Nucleus accumbens (tissue), 56 donors: ENCODE results near the gene ATG7.

Source experiments
- DNase-seq, 56 donors: peaks; one replicate each; lab custom pipeline; 2025; lab: John Stamatoyannopoulos, UW

Gene ATG7

DNA sequence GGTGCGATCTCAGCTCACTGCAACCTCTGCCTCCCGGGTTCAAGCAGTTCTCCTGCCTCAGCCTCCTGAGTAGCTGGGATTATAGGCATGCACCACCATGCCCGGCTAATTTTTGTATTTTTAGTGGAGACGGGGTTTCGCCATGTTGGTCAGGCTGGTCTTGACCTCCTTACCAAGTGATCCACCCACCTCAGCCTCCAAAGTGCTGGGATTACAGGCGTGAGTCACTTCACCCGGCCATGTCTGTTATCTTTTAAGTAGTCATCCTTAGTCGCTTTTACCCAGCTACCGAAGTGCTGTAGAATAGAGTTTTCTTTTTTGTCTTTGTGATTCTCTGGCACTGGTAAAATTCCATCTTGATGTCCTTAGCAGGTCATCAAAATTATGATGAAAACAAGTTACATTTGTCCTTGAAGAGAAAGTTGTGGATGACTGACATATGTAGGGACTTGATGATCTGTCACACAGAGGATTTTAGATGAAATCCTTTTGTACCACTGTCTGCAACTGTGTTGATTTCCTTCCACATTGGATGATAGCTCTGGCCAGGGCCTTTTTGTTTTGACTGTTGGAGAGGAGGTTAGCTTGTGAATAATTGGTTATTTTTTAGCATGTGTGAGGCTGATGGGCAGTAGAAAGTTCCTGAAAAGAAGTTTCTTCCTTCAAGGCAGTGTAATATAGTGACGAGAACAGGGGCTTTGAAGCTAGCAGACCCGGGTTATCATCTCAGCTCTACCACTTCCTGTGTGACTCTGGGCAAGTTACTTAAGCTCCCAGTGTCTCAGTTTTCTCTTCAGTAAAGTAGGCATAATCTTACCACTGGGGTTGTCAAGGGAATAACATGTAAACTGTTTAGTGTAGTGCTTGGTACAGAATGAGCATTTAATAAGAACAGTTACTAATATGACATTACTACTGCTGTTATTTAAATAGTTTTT, 18.8 kb downstream of the ATG7 start:
- no peak for DNase-seq

DNA sequence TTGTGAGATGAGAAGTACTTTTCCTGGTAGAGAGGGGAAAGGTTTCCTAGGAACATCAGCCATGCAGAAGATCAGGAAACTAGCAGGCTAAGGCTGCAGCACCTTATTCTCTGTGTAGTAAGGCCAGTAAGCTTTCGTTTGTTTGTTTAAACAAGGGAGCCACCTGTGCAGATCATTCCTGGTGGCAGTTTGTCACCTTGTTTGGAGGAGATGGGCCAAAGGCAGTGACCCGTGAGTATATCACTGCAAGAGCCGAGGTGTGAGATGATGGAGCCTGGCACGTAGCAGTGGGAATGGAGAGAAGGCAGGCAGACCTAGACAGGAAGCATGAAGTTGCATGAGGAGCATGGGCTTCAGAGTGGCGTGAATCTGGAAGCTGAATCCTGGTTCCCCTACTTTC, 19.6 kb downstream of the ATG7 start:
- no peak for DNase-seq

DNA sequence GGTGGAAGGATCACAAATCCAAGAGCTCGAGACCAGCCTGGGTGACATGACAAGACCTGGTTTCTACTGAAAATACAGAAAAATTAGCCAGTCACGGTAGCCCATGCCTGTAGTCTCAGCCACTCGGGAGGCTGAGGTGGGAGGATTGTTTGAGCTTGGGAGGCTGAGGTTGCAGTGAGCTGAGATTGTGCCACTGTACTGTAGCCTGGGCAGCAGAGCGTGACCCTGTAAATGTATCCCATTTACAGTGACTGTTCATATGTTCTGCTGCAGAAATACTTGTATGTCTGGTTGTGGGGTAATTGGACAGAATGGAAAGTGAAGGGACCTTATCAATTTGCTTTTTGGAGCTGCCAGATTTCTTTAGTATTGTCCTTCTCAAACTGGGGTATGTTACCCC, 24.9 kb downstream of the ATG7 start:
- DNase-seq: no peak

DNA sequence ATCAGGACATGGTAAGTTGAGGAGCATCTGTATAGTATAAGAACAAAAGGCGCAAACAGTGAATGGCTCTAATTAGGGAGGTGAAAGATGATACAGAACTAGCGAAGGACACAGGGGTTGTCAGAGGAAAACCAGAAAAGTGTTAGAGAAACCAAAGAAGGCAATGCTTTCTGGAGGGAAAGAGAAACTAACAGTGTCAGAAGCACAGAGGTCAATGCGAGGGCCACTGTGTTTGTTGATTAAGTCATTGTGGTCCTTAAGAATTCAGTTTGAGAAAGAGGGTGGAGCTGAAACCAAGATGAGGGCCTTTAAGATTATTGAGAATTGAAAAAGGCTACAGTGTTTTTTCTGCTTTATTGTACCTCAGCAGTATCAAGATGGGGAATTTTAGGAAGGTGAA, 28.8 kb downstream of the ATG7 start:
- no peak for DNase-seq

DNA sequence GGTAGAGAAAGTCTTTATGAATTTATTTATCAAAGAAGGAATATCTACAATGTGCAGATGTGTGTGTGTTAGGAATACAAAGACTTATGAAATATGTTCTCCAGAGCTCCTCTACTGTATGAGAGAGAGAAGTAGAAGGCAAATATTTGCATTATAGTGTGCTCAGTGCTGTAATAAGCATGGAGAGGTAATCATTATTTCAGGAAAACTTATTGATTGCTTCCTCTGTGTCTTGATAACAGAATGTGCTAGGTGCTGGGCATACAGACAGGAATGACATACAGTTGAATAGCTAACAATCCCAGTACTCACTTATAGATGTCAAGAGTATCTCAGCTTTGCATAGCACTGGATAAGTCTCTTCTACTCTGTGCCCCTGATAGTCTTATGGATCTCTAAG, 30.2 kb downstream of the ATG7 start:
- no peak for DNase-seq

DNA sequence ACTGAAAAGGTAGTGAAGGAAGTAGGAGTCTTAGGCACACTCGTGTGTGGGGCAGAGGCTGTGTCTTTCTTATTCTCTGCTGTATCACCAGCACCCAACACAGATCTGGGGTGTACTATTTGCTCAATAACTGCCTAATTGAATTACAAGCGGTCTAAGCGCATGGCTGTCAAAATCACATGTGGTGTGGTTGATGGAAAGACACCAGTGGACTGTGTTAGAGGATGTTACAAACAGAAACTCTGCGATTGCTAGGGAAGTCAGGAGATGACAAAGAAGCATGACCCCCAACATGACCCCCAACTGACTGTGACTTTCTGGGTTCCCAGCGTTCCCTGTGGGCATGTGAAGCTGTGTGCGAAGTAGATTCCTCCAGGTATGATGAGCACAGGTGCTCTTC, 32.0 kb downstream of the ATG7 start:
- DNase-seq: no peak

DNA sequence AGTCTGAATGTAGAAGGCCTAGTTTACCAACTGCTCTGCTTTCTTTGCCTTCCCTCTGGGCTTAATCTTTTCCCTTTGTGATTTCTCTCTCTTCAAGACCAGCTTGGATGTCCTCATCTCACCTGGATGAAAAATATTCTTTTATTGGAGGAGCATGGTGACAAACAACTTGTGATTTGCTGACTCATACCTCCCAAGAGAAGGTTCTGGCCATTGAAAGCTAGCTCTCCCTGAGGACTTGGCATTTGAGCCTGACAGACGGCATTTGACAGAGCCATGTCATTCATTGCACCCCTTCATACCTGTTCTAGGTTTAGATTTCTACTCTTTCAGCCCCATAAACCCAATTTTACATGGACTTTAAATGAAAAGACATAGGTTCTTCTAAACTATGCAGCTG, 33.3 kb downstream of the ATG7 start:
- no peak for DNase-seq

DNA sequence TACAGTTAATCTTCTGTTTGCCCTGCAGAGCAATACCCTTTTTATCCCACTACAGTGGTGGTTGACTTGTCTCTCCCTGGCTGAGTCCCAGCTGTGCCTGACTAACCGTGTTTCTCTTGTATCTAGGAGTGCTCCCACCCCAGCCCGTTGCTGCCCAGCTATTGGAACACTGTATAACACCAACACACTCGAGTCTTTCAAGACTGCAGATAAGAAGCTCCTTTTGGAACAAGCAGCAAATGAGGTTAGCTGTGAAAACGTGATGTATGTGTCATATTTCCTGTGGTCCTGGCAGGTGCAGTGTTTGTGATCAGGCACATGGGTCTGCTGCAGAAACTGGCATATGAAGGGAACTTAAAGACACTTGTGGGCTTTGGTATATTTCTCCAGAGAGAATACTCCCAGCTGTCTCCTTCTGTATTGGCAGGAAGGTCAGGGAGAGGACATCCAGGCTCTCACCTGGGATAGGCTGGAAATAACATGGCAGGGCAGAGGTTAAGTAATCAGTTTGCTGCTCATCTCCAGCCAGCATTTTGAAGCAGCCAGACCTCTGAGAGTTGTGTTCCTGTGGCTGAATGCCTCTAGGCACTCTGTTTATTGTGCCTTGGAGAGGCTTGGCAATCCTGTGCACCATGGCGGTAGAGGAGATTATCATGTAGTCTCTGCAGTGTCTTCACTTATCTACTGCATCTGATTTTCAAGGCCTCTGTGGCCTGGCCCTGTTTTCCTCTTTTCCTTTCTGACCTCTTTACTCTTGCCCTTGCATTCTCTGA, 34.8 kb downstream of the ATG7 start:
- peak in 5 of 56 donors; percentile 1 to 10 (median 5) for DNase-seq

DNA sequence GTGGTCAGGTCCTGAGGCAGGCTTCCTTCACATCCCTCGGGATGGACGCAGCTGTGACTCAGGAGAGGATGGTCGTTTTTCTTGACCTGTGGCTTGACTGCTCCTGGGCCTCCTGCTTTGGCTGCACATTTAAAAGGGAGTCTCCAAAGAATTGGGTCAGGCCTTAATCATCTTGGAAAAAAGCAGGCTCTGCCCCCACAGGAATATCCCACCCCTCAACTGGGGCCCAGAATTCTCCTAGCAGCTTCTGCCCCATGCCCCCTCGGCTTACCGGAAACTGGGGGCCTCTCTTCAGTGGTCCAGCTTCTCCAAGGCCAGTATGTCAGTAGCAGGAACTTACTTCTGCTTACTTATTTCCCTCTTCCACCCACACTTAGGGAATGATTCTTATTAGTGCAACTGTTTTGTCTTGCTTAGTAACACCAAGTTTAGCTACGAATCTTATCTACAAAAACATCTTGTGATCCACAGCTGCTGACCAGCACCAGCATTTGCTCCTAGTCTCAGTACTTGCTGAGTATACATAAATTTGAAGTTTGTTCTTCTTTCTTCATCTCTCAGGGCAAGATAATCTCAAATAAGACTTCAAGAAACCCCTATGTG, 35.7 kb downstream of the ATG7 start:
- no peak for DNase-seq

DNA sequence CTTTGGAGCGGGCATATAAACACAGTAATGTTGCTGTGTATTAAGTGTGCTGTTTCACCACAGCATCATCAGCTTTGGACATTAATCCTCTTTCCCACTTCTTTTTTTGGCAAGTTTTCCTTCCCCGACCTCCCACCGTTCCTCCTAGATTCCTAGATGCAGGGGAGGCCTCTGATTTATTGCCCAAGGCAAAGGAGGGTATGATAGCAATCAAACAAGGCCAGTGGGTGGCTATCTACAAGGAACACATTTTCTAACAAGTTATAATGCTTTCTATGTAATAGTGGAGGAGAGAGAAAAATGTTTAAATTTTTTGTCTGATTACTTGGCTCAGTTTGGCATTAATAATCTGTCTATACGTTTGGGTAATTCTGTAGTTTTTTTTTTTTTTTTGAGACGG, 38.1 kb downstream of the ATG7 start:
- no peak for DNase-seq

DNA sequence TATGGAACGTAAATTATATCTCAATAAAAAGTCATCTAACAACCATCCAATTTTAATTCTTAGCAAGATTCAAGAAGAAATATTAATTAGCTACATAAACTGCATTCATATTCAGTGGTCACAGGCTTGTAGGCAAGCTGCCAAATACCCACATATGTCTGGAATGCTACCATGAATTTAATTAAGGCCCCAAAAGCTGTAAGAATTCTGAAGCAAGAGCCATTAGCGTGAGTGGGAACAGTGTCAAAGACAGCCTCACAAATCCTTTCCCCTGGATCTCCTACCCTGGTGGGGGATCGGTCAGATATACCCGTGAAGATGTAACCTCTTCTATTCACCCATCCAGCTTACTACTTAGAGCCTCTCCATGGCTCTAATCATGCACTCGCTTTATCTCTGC, 40.0 kb downstream of the ATG7 start:
- DNase-seq: no peak

DNA sequence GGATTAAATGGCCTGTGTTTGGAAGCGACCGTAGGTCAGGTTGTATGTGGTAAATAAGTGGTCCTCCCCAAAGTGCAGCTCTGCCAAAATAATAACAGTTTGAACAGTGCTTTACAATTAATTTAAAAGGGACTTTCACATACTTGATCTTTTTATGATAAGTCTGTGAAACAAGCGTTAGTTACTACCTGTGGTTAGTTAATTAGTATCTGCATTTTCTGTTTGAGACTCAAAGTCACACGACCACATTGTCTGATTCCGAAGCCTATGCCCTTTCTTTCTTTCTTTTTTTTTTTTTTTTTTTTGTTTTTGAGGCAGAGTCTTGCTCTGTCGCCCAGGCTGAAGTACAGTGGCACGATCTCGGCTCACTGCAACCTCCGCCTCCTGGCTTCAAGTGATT, 45.1 kb downstream of the ATG7 start:
- DNase-seq: no peak

DNA sequence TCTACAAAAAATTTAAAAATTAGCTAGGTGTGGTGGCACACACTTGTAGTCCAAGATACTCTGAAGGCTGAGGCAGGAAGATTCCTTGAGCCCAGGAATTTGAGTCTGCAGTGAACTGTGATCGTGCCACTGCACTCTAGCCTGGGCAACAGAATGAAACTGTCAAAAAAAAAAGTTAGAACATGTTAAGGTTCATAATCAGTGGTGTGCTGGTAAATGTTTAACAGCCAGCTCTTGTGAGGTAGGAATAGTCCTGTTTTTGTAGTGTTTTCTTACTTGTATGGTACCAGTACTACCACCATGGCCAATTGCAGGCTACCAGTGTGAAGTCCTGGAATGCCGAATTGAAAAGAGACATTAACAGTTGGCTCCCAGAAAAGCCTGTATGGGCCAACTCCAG, 50.7 kb downstream of the ATG7 start:
- DNase-seq: no peak

DNA sequence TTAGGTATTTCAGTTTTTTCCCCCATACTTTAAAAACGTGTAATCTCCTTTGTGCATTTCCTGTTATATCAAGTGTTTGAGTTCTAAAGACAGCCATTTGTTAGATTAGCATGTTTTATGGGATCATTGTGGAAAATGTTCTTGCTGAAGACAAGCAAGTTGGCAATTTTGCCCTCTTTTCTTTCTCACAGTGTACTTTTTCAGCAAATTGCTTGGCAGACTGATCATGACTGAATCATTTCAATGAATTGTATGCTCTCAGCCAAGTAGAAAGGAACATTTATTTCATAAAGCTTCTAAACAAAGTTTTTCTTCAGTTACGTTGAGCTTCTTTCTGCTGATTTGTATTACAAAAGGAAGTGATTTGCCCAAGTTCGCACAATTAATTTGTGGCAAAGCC, 51.6 kb downstream of the ATG7 start:
- DNase-seq: no peak

DNA sequence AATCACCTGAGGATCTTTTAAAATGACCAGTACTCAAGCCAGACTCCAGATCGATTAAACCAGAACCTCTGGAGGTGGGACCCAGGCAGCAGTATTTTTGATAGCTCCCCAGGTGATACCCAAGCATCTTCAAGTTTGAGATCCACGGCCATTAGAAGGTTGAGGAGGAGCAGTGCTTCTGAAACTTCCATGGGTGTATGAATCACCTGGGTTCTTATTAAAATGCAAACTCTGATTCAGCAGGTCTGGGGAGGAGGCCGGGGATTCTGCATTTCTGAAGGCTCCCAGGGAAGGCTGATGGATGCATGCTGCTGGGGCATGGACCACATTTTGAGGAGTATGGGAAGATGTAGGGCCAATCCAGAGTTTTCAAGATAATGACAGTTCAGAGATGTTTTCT, 55.4 kb downstream of the ATG7 start:
- DNase-seq: no peak

DNA sequence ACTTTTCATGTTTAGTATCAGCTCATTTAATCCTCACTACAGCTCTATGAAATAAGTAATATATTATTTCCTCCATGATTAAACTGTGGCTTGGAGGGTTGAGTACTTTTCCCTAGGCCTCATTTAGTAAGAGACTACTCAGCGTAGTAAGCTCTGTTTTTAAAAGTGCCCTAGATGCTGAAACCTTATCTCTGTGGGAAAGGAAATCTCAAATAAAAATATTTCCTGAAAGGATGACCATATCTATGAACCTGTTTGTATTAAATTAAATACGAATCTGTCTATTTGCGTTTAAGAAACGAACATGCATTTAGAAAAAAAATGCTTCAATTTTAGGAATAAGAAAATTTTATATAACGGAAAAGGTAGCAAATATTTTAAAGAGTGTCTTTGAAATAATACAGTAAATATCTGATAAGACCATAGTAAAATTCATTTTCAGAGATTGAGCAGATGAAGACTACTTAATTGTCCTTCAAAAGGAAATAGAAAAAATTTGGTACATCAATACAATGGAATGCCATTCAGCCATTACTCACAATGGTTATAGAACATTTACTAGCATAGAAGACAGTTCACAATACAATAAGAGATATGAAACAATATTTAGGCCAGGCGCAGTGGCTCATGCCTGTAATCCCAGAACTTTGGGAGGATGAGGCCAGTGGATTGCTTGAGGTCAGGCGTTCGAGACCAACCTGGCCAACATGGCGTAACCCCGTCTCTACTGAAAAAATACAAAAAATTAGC, 56.2 kb downstream of the ATG7 start:
- DNase-seq: no peak

DNA sequence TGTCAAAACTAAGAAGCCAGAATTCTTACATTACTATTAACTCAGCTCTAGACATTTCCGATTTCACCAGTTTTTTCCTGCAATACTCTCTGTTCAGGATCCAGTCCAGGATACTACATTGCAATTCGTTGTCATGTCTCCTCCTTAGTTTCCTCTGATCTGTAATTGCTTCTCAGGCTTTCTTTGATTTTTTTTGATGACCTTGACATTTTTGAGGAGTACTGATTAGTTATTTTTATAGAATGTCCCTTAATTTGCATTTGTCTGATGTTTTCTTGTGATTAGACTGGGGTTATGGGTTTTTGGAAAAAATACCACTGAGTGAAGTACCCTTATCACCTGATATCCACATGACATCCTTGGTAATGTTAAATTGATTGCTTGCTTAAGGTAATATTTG, 57.6 kb downstream of the ATG7 start:
- DNase-seq: no peak

DNA sequence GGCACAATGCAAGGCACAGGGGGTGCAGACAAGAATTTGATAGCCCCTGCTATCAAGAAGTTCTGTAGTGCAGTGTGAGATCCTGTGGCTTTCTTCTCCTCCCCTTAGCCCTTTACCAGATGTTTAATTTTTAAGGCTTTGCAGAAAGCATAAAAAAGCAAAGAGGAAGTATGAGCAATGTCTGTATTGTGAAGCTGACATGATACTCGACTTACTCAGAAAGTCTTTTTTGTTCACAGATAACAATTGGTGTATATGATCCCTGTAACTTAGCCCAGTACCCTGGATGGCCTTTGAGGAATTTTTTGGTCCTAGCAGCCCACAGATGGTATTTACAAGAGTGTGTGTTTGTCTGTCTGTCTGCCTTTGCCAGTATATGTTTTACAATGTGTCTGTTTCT, 58.9 kb downstream of the ATG7 start:
- DNase-seq: no peak

DNA sequence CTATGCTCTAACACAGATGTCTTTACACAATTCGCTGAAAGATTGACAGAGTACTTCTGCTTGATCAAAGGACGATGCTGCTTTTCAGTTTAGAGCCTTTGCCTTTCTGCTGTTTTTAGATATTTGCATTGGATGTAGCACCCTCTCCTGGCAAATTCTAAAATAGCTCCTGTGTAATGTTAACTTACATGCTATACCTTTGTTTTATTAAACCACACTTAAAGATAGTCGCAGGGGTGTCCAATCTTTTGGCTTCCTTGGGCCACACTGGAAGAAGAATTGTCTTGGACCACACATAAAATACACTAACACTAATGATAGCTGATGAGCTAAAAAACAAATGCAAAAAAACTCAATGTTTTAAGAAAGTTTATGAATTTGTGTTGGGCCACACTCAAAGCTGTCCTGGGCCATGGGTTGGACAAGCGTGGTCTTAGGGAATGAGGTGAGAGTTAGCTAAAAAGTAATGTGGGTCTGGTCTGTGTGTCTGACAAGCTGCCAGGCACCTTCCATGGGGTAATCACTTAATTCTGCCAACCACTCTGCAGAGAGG, 62.9 kb downstream of the ATG7 start:
- peak in 4 of 56 donors; percentile 2 to 46 (median 26) for DNase-seq

DNA sequence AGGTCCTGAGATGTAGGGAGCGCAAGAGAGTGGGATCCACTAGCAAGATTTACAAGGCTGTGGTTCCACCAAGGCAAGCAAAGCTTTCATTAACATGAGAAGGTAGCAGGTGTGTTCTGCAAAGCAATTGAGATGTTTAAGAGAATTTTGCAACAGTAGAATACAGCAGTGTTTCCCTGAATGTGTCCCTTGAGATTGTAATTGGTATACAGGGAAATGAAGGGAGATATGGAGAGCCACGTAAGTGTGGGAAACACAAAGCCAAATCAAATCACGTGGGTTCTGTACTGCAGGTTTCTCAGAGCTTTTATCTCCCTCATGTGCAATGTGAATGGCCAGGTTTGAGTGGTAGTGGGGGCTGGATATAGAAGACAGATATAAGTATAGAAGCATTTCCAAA, 67.3 kb downstream of the ATG7 start:
- DNase-seq: no peak
